GM12878 (cell line): Measurements from ENCODE around the gene DUSP22. TPM values are rescaled to one million over a fixed set of nuclear protein-coding genes. Genes with fewer than 3 reads are reported as not detected.

Experiments
- ATAC-seq: fragments of 200-7000 bp; cut with Tn5 transposase; 3 replicates; pipeline ENCODE4 v1.9.1; 2020; ENCODE audit warnings: mild to moderate bottlenecking, moderate library complexity
- BruUV-seq: library from RNA; stranded (reverse); fragments of 400-500 nt; replicated peaks from 2 replicates; lab custom pipeline; 2021; lab: Mats Ljungman, UMichigan
- CTCF ChIA-PET: fragments of 300-600 bp; sonication (Branson Sonifier 250); formaldehyde crosslinking; extraction: SDS; loops from one replicate; lab custom pipeline; 2021; ENCODE audit warnings: inconsistent platforms; lab: Yijun Ruan, JAX
- POLR2A ChIA-PET: fragments of 350-600 bp; formaldehyde crosslinking; extraction: SDS; loops from one replicate; lab custom pipeline; 2021; ENCODE audit warnings: inconsistent platforms; lab: Charles Lee
- RAD21 ChIA-PET: fragments of 300-600 bp; sonication (Branson Sonifier 250); formaldehyde crosslinking; loops from one replicate; lab custom pipeline; 2023; ENCODE audit warnings: antibody characterized with exemption; ENCODE audit not compliant: unreplicated experiment; lab: Charles Lee
- SMC1A ChIA-PET: fragments of 300-600 bp; sonication (Branson Sonifier 250); formaldehyde crosslinking; loops from one replicate; lab custom pipeline; 2023; ENCODE audit not compliant: unreplicated experiment, uncharacterized antibody; lab: Charles Lee
- DNase-seq: peaks from one replicate; pipeline ENCODE4 v3.0.0-alpha.2; 2011; ENCODE audit warnings: low read depth, low spot score
- FAIRE-seq: peaks from 3 replicates; lab custom pipeline; 2011; peaks lifted over from hg19 to GRCh38; lab: Jason Lieb, UNC
- H2AFZ ChIP-seq: 2 replicates; pipeline ENCODE4 v1.6.0; 2011; ENCODE audit warnings: low read depth, low read length, control low read depth; ENCODE audit not compliant: control insufficient read depth
- H3K27ac ChIP-seq: 2 replicates; pipeline ENCODE4 v1.5.1; 2011; ENCODE audit warnings: control low read depth; ENCODE audit not compliant: control insufficient read depth, insufficient read depth
- H3K27me3 ChIP-seq, 2 experiments: replicated peaks in 1 of 2; 2 replicates each; pipeline versions ENCODE4 v1.6.0 to v1.6.1; 2011; ENCODE audit warnings: low read length in 1 of 2; ENCODE audit not compliant: control insufficient read depth in 2 of 2, insufficient read depth in 2 of 2
- H3K36me3 ChIP-seq, 2 experiments: 2 replicates each; pipeline ENCODE4 v1.5.1; 2011; ENCODE audit warnings: low read length in 1 of 2; ENCODE audit not compliant: control insufficient read depth in 2 of 2, insufficient read depth in 2 of 2
- H3K4me1 ChIP-seq: 2 replicates; pipeline ENCODE4 v1.6.1; 2011; ENCODE audit warnings: mild to moderate bottlenecking, low read length, moderate library complexity, mixed read lengths; ENCODE audit not compliant: control insufficient read depth, insufficient read depth
- H3K4me2 ChIP-seq: 2 replicates; pipeline ENCODE4 v1.6.0; 2011; ENCODE audit warnings: control low read depth; ENCODE audit not compliant: control insufficient read depth, insufficient read depth
- H3K4me3 ChIP-seq: fragments of 200-600 bp; sonication (generic); 2 replicates; pipeline ENCODE4 v1.5.1; 2016
- H3K79me2 ChIP-seq: 2 replicates; pipeline ENCODE4 v1.6.0; 2011; ENCODE audit warnings: low read length; ENCODE audit not compliant: control insufficient read depth, insufficient read depth
- H3K9ac ChIP-seq: 2 replicates; pipeline ENCODE4 v1.8.0; 2011; ENCODE audit warnings: low read length, control low read depth, mixed read lengths; ENCODE audit not compliant: control insufficient read depth, insufficient read depth
- H3K9me3 ChIP-seq: replicated peaks from 3 replicates; pipeline ENCODE4 v1.5.1; 2011; ENCODE audit warnings: mild to moderate bottlenecking, low read length; ENCODE audit not compliant: control insufficient read depth, insufficient read depth
- H4K20me1 ChIP-seq: 2 replicates; pipeline ENCODE4 v1.6.0; 2011; ENCODE audit not compliant: control insufficient read depth, insufficient read depth
- BHLHE40 ChIP-seq, 2 experiments: fragments of 450-650 bp in 1 of 2; IDR thresholded peaks; 2 replicates each; pipeline ENCODE4 v1.6.1; 2011 to 2017; ENCODE audit warnings: low read depth in 2 of 2, borderline replicate concordance in 1 of 2, improper control_type of control experiment in 1 of 2, low read length in 1 of 2, mild to moderate bottlenecking in 1 of 2
- CEBPB ChIP-seq, 2 experiments: fragments of 150-350 bp in 1 of 2; IDR thresholded peaks; 2 replicates each; pipeline ENCODE4 v1.6.1; 2012 to 2014; ENCODE audit warnings: low read depth in 2 of 2, low read length in 2 of 2, borderline replicate concordance in 1 of 2, inconsistent platforms in 1 of 2
- HDGF ChIP-seq: fragments of 450-650 bp; IDR thresholded peaks from 2 replicates; pipeline ENCODE4 v1.6.1; 2016; ENCODE audit warnings: antibody characterized with exemption
- IKZF2 ChIP-seq, 2 experiments: fragments of 450-650 bp; IDR thresholded peaks; 2 replicates each; pipeline ENCODE4 v1.6.1; 2017; ENCODE audit warnings: mild to moderate bottlenecking in 2 of 2, moderate library complexity in 2 of 2
- POLR2AphosphoS2 ChIP-seq: IDR thresholded peaks from 2 replicates; pipeline ENCODE4 v1.6.1; 2011; ENCODE audit warnings: low read depth, mild to moderate bottlenecking, low read length, improper control_type of control experiment, moderate library complexity
- POLR2AphosphoS5 ChIP-seq: IDR thresholded peaks from 2 replicates; pipeline ENCODE4 v1.6.1; 2011; ENCODE audit warnings: mild to moderate bottlenecking, low read length, inconsistent platforms
- RBBP5 ChIP-seq: fragments of 200-600 bp; sonication (generic); conservative IDR thresholded peaks from 2 replicates; pipeline ENCODE4 v1.6.1; 2016
- SMAD5 ChIP-seq: IDR thresholded peaks from 2 replicates; pipeline ENCODE4 v1.6.1; 2016; ENCODE audit warnings: antibody characterized with exemption, low read depth
- WGBS: methylation state at CpG from one replicate; pipeline ENCODE4 v1.1.6; 2016; ENCODE audit warnings: low lambda C conversion rate; ENCODE audit not compliant: insufficient replicate concordance, insufficient coverage; ENCODE audit errors: missing lambda C conversion rate; 5-methylcytosine and 5-hydroxymethylcytosine counted together
- in situ Hi-C: fragments of 300-500 bp; cut with MboI; formaldehyde crosslinking; loops from 9 replicates; pipeline ENCODE4 v1.14.3; 2018; ENCODE audit warnings: mixed read lengths
- intact Hi-C: fragments of 100-400 bp; cut with micrococcal nuclease; formaldehyde crosslinking; loops from one replicate; pipeline ENCODE4 v1.14.2; 2022; ENCODE audit not compliant: unreplicated experiment
- polyA plus RNA-seq, 11 experiments: library from polyadenylated mRNA; depleted of rRNA in 4 of 11; unstranded in 6 of 11; stranded (reverse) in 5 of 11; fragments of >200 nt; fragmentation: Nextera tagmentation in 4 of 11; fragmentation: Illumina TruSeq in 1 of 11; extraction: Ambion mirVana in 4 of 11; extraction: Trizol in 1 of 11; gene quantifications; 1 replicate in 1 of 11; 2 replicates in 10 of 11; pipeline versions ENCODE4 v1.2.1 to v1.2.3, GENCODE V29; 2011 to 2016; ENCODE audit warnings: inconsistent platforms in 2 of 11, missing spikeins in 2 of 11, low read depth in 1 of 11
- total RNA-seq, 4 experiments: library from RNA; depleted of rRNA in 3 of 4; stranded (reverse); fragments of >200 nt in 3 of 4; fragmentation: Illumina TruSeq in 1 of 4; extraction: Trizol in 1 of 4; gene quantifications; 2 replicates each; pipeline versions ENCODE4 v1.2.1 to v1.2.3, GENCODE V29; 2013 to 2021
- TF ChIP-seq, protein P1 (sequence below): fragments of 450-650 bp; formaldehyde crosslinking; IDR thresholded peaks from 2 replicates; pipeline ENCODE4 v1.5.0; 2022; ENCODE audit warnings: mild to moderate bottlenecking, missing genetic modification characterization
- TF ChIP-seq, protein P2 (sequence below): fragments of 450-650 bp; formaldehyde crosslinking; IDR thresholded peaks from 2 replicates; pipeline ENCODE4 v1.4.0; 2020; ENCODE audit warnings: mild to moderate bottlenecking, moderate library complexity
- TF ChIP-seq, protein P3 (sequence below): IDR thresholded peaks from 2 replicates; pipeline ENCODE4 v1.6.1; 2011; ENCODE audit warnings: low read depth, mild to moderate bottlenecking, low read length, moderate library complexity, borderline replicate concordance; ENCODE audit errors: extremely low read depth
- TF ChIP-seq, protein P4 (sequence below): fragments of 450-650 bp; IDR thresholded peaks from 2 replicates; pipeline ENCODE4 v1.6.1; 2014; ENCODE audit warnings: mild to moderate bottlenecking

The DUSP22 gene
- total and polyA plus RNA-seq, 10 of the 15 experiments (the other 5 are each of a cell fraction or from before 2014, with no cell fraction given), result 78.9 to 156 (median 107) TPM

DNA sequence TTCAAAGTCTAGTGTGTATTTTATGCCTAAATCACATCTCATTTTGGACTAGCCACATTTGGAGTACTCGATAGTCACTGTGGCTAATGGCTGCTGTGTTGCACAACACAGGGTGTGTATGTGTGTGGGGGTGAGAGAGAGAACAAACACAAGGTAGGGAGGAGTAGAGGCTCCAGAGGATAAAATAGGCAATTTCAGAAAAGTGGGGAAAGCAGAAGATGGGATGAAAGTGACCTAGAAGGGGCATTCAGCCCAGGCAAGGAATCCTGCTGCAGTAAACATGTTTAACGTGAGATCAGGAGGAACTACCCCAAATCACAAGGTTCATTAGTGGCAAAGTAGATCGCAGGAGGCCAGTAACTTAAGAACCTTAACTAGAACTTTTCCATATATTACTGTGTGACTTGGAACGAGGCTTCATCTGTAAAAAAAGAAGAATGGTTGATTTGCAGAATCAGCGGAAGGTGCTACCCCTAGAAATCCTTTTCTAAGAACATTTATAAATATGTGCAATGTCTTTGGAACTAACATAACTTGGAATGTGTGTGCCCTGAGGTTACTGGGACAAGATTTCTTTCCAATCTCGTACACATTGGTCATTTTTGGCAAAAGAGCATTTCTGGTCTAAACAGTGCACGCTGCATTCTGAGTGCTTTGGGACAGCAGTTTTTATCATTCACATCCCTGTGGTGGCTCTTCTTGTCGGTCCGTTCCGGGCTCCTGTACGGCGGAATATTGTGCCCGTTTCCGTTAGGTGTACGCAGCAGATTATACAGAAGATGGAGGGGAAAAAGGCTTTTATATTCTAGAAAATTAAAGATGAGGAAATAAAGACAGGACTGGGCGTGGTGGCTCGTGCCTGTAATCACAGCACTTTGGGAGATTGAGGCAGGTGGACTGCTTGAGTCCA is 2.6 kb downstream of the DUSP22 start:
- ChIA-PET CTCF (interaction anchor here (1.1 to 5.5 kb wide), 11 partner anchors 12 to 100 kb away, joined by 3 to 56 read pairs (median 10); no protein-coding TSS in a partner anchor), POLR2A (interaction anchor here (0.7 to 6.4 kb wide), 28 partner anchors 8 to 113 kb away, joined by 3 to 67 read pairs (median 6); partner anchors contain the start of gene IRF4), SMC1A (interaction anchor here (0.7 to 7.2 kb wide), 19 partner anchors 10 to 105 kb away, joined by 3 to 221 read pairs (median 16); no protein-coding TSS in a partner anchor), RAD21 (interaction anchor here (0.7 to 6.4 kb wide), 20 partner anchors 9 to 109 kb away, joined by 3 to 112 read pairs (median 26); no protein-coding TSS in a partner anchor)
- H3K4me1 ChIP-seq, result peaks cover 65% of the 10 kb centered on the region
- H3K4me3 ChIP-seq, result peak overlapping the region; percentile 63
- H4K20me1 ChIP-seq, result no peaks in the 10 kb centered on the region
- H3K9ac ChIP-seq, result peak overlapping the region; percentile 98
- no peak overlapping the region for H2AFZ ChIP-seq
- FAIRE-seq (no peak), ATAC-seq (no peak), DNase-seq (no peak)
- H3K79me2 ChIP-seq, result peaks cover 99% of the 10 kb centered on the region
- in situ Hi-C loops (no loop called here), intact Hi-C loops (no loop called here)
- BruUV-seq, result no TSS peak
- H3K36me3 ChIP-seq, result no peaks in the 10 kb centered on the region; a peak in 1 of 4 replicates
- 71% methylated on average over 17 of the region's 17 CpGs for WGBS
- H3K27ac ChIP-seq, result peak overlapping the region; percentile 100
- H3K9me3 ChIP-seq, result no peaks in the 10 kb centered on the region
- peak overlapping the region; percentile 97 for H3K4me2 ChIP-seq
- H3K27me3 ChIP-seq, result no peaks in the 10 kb centered on the region
- TF ChIP-seq, protein P1, sequence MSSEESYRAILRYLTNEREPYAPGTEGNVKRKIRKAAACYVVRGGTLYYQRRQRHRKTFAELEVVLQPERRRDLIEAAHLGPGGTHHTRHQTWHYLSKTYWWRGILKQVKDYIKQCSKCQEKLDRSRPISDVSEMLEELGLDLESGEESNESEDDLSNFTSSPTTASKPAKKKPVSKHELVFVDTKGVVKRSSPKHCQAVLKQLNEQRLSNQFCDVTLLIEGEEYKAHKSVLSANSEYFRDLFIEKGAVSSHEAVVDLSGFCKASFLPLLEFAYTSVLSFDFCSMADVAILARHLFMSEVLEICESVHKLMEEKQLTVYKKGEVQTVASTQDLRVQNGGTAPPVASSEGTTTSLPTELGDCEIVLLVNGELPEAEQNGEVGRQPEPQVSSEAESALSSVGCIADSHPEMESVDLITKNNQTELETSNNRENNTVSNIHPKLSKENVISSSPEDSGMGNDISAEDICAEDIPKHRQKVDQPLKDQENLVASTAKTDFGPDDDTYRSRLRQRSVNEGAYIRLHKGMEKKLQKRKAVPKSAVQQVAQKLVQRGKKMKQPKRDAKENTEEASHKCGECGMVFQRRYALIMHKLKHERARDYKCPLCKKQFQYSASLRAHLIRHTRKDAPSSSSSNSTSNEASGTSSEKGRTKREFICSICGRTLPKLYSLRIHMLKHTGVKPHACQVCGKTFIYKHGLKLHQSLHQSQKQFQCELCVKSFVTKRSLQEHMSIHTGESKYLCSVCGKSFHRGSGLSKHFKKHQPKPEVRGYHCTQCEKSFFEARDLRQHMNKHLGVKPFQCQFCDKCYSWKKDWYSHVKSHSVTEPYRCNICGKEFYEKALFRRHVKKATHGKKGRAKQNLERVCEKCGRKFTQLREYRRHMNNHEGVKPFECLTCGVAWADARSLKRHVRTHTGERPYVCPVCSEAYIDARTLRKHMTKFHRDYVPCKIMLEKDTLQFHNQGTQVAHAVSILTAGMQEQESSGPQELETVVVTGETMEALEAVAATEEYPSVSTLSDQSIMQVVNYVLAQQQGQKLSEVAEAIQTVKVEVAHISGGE (CRISPR knock-in tag), result 0 out of 2 replicates have a peak, but pooled peaks have one; percentile 26
- TF ChIP-seq HDGF (peak; percentile 39; the same call in 1 of the 2 replicates), POLR2AphosphoS2 (peak; percentile 76), RBBP5 (no peak), CEBPB (IDR thresholded peaks at IDR 0.05; ENCODE audit: borderline replicate concordance in 1 of 2, low read depth in 2 of 2, low read length in 2 of 2) (peak in 1 of 2 experiments; percentile 65; a peak in 1 of 4 replicates), IKZF2 (IDR thresholded peaks at IDR 0.05) (no peak), BHLHE40 (IDR thresholded peaks at IDR 0.05; ENCODE audit: borderline replicate concordance in 1 of 2, low read depth in 2 of 2, low read length in 1 of 2) (0 out of 4 replicates have a peak, but pooled peaks of 1 of the 2 experiments have one; percentile 26), SMAD5 (0 out of 2 replicates have a peak, but pooled peaks have one; percentile 33), POLR2AphosphoS5 (peak; percentile 81)
- TF ChIP-seq, protein P2, sequence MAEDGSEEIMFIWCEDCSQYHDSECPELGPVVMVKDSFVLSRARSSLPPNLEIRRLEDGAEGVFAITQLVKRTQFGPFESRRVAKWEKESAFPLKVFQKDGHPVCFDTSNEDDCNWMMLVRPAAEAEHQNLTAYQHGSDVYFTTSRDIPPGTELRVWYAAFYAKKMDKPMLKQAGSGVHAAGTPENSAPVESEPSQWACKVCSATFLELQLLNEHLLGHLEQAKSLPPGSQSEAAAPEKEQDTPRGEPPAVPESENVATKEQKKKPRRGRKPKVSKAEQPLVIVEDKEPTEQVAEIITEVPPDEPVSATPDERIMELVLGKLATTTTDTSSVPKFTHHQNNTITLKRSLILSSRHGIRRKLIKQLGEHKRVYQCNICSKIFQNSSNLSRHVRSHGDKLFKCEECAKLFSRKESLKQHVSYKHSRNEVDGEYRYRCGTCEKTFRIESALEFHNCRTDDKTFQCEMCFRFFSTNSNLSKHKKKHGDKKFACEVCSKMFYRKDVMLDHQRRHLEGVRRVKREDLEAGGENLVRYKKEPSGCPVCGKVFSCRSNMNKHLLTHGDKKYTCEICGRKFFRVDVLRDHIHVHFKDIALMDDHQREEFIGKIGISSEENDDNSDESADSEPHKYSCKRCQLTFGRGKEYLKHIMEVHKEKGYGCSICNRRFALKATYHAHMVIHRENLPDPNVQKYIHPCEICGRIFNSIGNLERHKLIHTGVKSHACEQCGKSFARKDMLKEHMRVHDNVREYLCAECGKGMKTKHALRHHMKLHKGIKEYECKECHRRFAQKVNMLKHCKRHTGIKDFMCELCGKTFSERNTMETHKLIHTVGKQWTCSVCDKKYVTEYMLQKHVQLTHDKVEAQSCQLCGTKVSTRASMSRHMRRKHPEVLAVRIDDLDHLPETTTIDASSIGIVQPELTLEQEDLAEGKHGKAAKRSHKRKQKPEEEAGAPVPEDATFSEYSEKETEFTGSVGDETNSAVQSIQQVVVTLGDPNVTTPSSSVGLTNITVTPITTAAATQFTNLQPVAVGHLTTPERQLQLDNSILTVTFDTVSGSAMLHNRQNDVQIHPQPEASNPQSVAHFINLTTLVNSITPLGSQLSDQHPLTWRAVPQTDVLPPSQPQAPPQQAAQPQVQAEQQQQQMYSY, result 0 out of 2 replicates have a peak, but pooled peaks have one; percentile 68
- TF ChIP-seq, protein P3, sequence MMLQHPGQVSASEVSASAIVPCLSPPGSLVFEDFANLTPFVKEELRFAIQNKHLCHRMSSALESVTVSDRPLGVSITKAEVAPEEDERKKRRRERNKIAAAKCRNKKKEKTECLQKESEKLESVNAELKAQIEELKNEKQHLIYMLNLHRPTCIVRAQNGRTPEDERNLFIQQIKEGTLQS, result no peak
- TF ChIP-seq, protein P4, sequence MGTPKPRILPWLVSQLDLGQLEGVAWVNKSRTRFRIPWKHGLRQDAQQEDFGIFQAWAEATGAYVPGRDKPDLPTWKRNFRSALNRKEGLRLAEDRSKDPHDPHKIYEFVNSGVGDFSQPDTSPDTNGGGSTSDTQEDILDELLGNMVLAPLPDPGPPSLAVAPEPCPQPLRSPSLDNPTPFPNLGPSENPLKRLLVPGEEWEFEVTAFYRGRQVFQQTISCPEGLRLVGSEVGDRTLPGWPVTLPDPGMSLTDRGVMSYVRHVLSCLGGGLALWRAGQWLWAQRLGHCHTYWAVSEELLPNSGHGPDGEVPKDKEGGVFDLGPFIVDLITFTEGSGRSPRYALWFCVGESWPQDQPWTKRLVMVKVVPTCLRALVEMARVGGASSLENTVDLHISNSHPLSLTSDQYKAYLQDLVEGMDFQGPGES, result no peak
